CD4-positive, alpha-beta T cell (primary cell): ENCODE measurements around the gene CPO. TPM values are rescaled to one million over a fixed set of nuclear protein-coding genes. Genes with fewer than 3 reads are reported as not detected.

Source experiments
- ATAC-seq: fragments of 200-7000 bp; cut with Tn5 transposase; one replicate; pipeline ENCODE4 v1.10.0; 2022; ENCODE audit warnings: mild to moderate bottlenecking; ENCODE audit not compliant: poor library complexity
- CTCF ChIA-PET: fragments of 350-600 bp; sonication (Branson Sonifier 250); formaldehyde crosslinking; loops from one replicate; lab custom pipeline; 2021; ENCODE audit warnings: antibody characterized with exemption, inconsistent platforms; lab: Charles Lee
- POLR2A ChIA-PET: fragments of 350-600 bp; sonication (Branson Sonifier 250); formaldehyde crosslinking; loops from one replicate; lab custom pipeline; 2021; ENCODE audit warnings: antibody characterized with exemption, inconsistent platforms; lab: Charles Lee
- DNase-seq, 14 experiments: peaks; one replicate each; pipeline ENCODE4 v3.0.0-alpha.2; 2013 to 2020; ENCODE audit warnings: mixed read lengths in 2 of 14
- H3K27ac ChIP-seq, 2 donors: one replicate each; pipeline versions ENCODE4 v1.5.1 to v1.7.0; 2013; ENCODE audit warnings: low read length in 2 of 2, low read depth in 1 of 2, mild to moderate bottlenecking in 1 of 2
- H3K27me3 ChIP-seq, 2 experiments: 1 replicate in 1 of 2; 2 replicates in 1 of 2; pipeline versions ENCODE4 v1.6.1 to v1.7.0; 2013; ENCODE audit warnings: low read length in 2 of 2, control low read depth in 1 of 2, mild to moderate bottlenecking in 1 of 2, moderate library complexity in 1 of 2; ENCODE audit not compliant: insufficient read depth in 2 of 2, control insufficient read depth in 1 of 2
- H3K36me3 ChIP-seq: one replicate; pipeline ENCODE4 v1.6.1; 2013; ENCODE audit warnings: low read length, control low read depth; ENCODE audit not compliant: insufficient read depth
- H3K4me1 ChIP-seq: one replicate; pipeline ENCODE4 v1.6.1; 2013; ENCODE audit warnings: low read length, control low read depth; ENCODE audit not compliant: insufficient read depth
- H3K4me3 ChIP-seq: one replicate; pipeline ENCODE4 v1.5.1; 2013; ENCODE audit warnings: mild to moderate bottlenecking, low read length, moderate library complexity
- H3K9me3 ChIP-seq, 2 experiments: 1 replicate in 1 of 2; 2 replicates in 1 of 2; pipeline versions ENCODE4 v1.6.1 to v1.7.0; 2013; ENCODE audit warnings: low read length in 2 of 2, mild to moderate bottlenecking in 2 of 2, control low read depth in 1 of 2, moderate library complexity in 1 of 2; ENCODE audit not compliant: control insufficient read depth in 1 of 2, insufficient read depth in 1 of 2
- H3K27ac Mint-ChIP-seq: one replicate; pipeline ENCODE4 v1.8.0; 2020; ENCODE audit warnings: mixed read lengths
- H3K27me3 Mint-ChIP-seq: one replicate; pipeline ENCODE4 v1.8.0; 2021; ENCODE audit warnings: mixed read lengths
- H3K36me3 Mint-ChIP-seq: one replicate; pipeline ENCODE4 v1.8.0; 2021; ENCODE audit warnings: low read depth, mixed read lengths
- H3K4me1 Mint-ChIP-seq: one replicate; pipeline ENCODE4 v1.8.0; 2021; ENCODE audit warnings: low read depth, mixed read lengths
- H3K4me3 Mint-ChIP-seq: one replicate; pipeline ENCODE4 v1.8.0; 2020; ENCODE audit warnings: mild to moderate bottlenecking, mixed read lengths
- H3K9me3 Mint-ChIP-seq: one replicate; pipeline ENCODE4 v1.8.0; 2020; ENCODE audit warnings: mixed read lengths
- CTCF ChIP-seq: fragments of 200-600 bp; IDR thresholded peaks from one replicate; pipeline ENCODE4 v1.8.0; 2022; ENCODE audit warnings: antibody characterized with exemption, mild to moderate bottlenecking
- intact Hi-C, 2 experiments: fragments of 100-400 bp; cut with DNase I in 1 of 2; cut with micrococcal nuclease in 1 of 2; formaldehyde crosslinking; loops; one replicate each; pipeline versions ENCODE4 v1.15.1 to v1.9.0; 2023 to 2025; cut with DNase I, micrococcal nuclease
- total RNA-seq, 174 experiments: library from RNA in 2 of 174; stranded (reverse) in 2 of 174; gene quantifications; one replicate each; pipeline ENCODE4 v1.2.3 and lab custom pipeline; 2021 to 2026

CPO gene
- total RNA-seq, 2 experiments from 2014 or later, result not detected

- Histone ChIP-seq H3K27ac (no peak overlapping the region), H3K4me1 (peaks cover 1% of the 10 kb centered on the region), H3K36me3 (no peaks in the 10 kb centered on the region), H3K9me3 (no peaks in the 10 kb centered on the region), H3K4me3 (no peak overlapping the region), H3K27me3 (no peaks in the 10 kb centered on the region)
- DNase-seq (no peak), ATAC-seq (no peak)
- Mint-ChIP-seq H3K4me1 (peaks cover 30% of the 10 kb centered on the region), H3K36me3 (no peaks in the 10 kb centered on the region), H3K9me3 (no peaks in the 10 kb centered on the region), H3K27ac (no peak overlapping the region), H3K27me3 (no peaks in the 10 kb centered on the region), H3K4me3 (no peak overlapping the region)
- ChIA-PET CTCF (no interaction called here), POLR2A (no interaction called here)
- no peak for TF ChIP-seq CTCF
- intact Hi-C loops, result no loop called here
Observed at GRCh38 chr2:206984206-206984605, 44.9 kb downstream of the CPO start.

GRCh38 chr2:206986943-206987342, 47.6 kb downstream of the CPO start:
- no peaks in the 10 kb centered on the region for H3K27me3 ChIP-seq
- ChIA-PET POLR2A (no interaction called here), CTCF (interaction anchor here (0.7 kb wide), 1 partner anchor 773 kb away, joined by 3 read pairs; no protein-coding TSS in a partner anchor)
- no peaks in the 10 kb centered on the region for H3K9me3 ChIP-seq
- no peak for TF ChIP-seq CTCF
- no peaks in the 10 kb centered on the region for H3K27me3 Mint-ChIP-seq
- no peaks in the 10 kb centered on the region for H3K9me3 Mint-ChIP-seq
- no peak overlapping the region for H3K4me3 Mint-ChIP-seq
- no peaks in the 10 kb centered on the region for H3K36me3 ChIP-seq
- H3K36me3 Mint-ChIP-seq, result no peaks in the 10 kb centered on the region
- no peak overlapping the region for H3K27ac ChIP-seq
- peaks cover 11% of the 10 kb centered on the region for H3K4me1 ChIP-seq
- H3K27ac Mint-ChIP-seq, result no peak overlapping the region
- H3K4me3 ChIP-seq, result no peak overlapping the region
- intact Hi-C loops, result loop anchor here in 1 of 2 experiments (5.0 kb wide), 1 partner anchor 185 kb away; no protein-coding TSS in a partner anchor
- peaks cover 41% of the 10 kb centered on the region for H3K4me1 Mint-ChIP-seq
- DNase-seq (no peak), ATAC-seq (no peak)

GRCh38 chr2:206987810-206988209, 48.5 kb downstream of the CPO start:
- DNase-seq, result no peak
- intact Hi-C loops, result loop anchor here in 1 of 2 experiments (5.0 kb wide), 1 partner anchor 186 kb away; no protein-coding TSS in a partner anchor
- ATAC-seq, result no peak
- Histone ChIP-seq H3K27me3 (no peaks in the 10 kb centered on the region), H3K4me3 (no peak overlapping the region), H3K36me3 (no peaks in the 10 kb centered on the region), H3K9me3 (no peaks in the 10 kb centered on the region), H3K27ac (no peak overlapping the region), H3K4me1 (peaks cover 11% of the 10 kb centered on the region)
- Mint-ChIP-seq H3K27ac (no peak overlapping the region), H3K9me3 (no peaks in the 10 kb centered on the region), H3K4me3 (no peak overlapping the region), H3K36me3 (no peaks in the 10 kb centered on the region), H3K4me1 (peaks cover 32% of the 10 kb centered on the region), H3K27me3 (no peaks in the 10 kb centered on the region)
- POLR2A ChIA-PET, result interaction anchor here (1.3 kb wide), 1 partner anchor 178 kb away, joined by 3 read pairs; the partner anchor contains the start of gene KLF7
- CTCF ChIA-PET, result interaction anchor here (0.7 kb wide), 1 partner anchor 1021 kb away, joined by 3 read pairs; no protein-coding TSS in a partner anchor
- TF ChIP-seq CTCF, result no peak
